ENCODE measurements around the gene ZNF831.

The ZNF831 gene

DNA sequence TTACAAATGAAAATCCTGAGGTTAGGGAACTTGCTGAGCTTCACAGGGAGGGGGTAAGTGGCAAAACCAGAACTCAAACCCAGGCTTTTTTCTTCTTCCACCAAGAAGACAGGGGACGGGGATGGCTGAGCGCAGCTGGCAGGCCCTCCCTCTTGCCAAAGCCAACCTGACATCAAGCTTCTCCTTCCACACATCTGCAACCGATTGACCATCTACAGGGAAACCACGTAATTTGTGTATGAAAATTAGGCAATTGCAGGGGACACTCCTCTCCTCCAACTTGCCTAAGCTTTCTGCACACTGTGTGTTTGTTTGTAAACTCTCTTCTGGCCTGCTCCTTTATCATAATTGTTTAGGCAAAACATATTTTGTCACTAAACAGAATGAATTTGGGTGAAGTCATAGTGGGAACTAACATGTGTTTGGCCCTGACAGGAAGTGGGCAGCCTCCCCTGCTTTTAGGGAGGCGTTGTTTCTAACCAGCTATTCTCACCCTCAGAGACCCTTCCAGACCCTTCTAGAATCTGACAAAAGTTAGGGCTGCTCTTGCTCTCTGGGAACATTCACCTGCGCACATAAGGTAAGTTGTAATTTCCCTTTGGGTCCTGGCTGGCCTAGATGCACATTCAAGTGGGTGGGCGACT, 18.9 kb downstream of the ZNF831 start:
- DNase-seq = no peak

DNA sequence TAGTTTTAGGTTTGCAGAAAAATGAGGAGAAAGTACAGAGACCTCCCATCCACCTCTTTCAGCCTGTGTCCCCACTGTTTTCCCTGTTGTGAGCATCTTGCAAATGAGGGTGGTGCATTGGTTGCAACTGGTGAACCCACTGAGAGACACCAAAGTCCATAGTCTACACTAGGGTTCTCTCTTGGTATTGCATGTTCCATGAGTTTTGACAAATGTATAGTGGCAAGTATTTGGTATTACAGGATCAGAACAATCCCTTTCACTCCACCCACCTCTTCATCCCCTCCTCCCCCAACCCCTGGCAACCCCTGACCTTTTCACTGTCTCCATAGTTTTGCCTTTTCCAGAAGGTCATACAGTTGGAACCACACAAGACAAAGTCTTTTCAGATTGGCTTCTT, 20.1 kb downstream of the ZNF831 start:
- DNase-seq = no peak

DNA sequence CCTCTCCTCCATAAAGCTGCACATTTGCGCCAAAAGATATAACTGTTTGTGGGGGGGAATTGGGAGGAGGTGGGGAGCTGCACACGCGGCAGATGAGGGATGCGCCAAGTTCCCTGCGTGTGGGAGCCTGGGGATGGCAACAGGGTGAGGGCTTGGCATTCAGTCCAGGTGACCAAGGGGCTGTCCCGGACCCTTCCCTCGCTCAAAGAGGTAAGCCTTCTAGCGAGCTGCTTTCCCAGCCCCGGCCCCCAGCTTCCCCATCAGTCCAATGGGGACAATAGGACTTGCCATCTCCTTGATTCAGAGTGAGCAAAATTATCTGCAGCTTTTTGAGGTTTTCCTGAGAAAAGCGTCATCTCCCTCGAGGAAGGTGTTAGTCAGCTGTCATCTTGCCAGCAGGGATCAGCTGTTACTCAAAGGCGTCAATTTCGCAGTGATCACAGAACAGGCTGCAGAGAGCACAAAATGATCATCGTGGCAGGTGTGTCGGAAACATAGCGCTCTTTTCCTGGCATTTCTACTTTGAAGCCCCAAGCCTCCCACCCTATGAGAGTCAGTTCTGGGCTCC, 21.3 kb downstream of the ZNF831 start:
- DNase-seq = no peak

- no peak for DNase-seq
These were observed 22.2 kb downstream of the ZNF831 start for GRCh38 chr20:59185809-59186208.

GRCh38 chr20:59190466-59190865, 26.8 kb downstream of the ZNF831 start:
- DNase-seq = no peak

DNA sequence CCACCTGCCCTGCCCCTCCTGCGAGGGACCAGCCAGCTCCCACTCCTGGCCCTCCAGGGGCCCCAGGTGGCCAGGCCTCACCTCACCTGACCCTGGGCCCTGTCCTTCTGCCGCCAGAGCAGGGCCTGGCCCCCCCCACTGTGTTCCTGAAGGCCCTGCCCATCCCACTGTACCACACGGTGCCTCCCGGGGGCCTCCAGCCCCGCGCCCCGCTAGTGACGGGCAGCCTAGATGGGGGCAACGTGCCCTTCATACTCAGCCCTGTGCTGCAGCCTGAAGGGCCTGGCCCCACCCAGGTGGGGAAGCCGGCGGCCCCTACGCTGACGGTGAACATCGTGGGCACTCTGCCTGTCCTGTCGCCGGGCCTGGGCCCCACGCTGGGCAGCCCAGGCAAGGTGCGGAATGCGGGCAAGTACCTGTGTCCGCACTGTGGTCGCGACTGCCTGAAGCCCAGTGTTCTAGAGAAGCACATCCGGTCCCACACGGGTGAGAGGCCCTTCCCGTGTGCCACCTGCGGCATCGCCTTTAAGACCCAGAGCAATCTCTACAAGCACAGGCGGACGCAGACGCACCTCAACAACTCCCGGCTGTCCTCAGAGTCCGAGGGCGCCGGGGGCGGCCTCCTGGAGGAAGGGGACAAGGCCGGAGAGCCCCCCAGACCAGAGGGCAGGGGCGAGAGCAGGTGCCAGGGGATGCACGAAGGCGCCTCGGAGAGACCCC, 27.6 kb downstream of the ZNF831 start:
- DNase-seq = no peak

DNA sequence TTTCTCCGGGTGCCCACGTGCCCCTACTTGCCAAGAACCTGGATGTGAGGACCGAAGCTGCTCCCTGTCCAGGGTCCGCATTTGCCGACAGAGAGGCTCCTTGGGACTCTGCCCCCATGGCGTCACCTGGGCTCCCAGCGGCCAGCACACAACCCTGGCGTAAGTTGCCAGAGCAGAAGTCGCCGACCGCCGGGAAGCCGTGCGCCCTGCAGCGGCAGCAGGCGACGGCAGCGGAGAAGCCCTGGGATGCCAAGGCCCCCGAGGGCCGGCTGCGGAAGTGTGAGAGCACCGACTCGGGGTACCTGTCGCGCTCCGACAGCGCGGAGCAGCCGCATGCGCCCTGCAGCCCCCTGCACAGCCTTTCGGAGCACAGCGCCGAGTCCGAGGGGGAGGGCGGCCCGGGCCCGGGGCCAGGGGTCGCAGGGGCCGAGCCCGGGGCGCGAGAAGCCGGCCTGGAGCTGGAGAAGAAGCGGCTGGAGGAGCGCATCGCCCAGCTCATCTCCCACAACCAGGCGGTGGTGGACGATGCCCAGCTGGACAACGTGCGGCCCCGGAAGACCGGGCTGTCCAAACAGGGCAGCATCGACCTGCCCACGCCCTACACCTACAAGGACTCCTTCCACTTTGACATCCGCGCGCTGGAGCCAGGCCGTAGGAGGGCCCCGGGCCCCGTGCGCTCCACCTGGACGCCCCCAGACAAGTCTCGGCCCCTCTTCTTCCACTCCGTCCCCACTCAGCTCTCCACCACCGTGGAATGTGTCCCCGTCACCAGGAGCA, 28.3 kb downstream of the ZNF831 start:
- no peak for DNase-seq

GRCh38 chr20:59192533-59192896, 28.9 kb downstream of the ZNF831 start:
- DNase-seq = no peak

DNA sequence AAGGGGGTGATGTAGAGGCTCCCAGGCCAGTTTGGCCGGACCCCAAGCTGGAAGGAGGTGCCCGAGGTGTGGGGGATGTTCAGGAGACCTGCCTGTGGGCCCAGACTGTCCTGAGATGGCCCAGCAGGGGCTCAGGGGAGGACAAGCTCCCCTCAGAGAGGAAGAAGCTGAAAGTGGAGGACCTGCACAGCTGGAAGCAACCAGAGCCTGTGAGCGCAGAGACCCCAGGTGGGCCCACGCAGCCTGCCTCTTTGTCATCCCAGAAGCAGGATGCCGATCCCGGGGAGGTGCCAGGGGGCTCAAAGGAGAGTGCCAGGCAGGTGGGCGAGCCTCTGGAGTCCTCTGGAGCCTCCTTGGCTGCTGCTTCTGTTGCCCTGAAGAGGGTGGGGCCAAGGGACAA, 29.7 kb downstream of the ZNF831 start:
- DNase-seq = no peak

GRCh38 chr20:59194023-59194935, 30.7 kb downstream of the ZNF831 start:
- DNase-seq = no peak

- DNase-seq = no peak
These were observed 31.8 kb downstream of the ZNF831 start for GRCh38 chr20:59195316-59195993.

DNA sequence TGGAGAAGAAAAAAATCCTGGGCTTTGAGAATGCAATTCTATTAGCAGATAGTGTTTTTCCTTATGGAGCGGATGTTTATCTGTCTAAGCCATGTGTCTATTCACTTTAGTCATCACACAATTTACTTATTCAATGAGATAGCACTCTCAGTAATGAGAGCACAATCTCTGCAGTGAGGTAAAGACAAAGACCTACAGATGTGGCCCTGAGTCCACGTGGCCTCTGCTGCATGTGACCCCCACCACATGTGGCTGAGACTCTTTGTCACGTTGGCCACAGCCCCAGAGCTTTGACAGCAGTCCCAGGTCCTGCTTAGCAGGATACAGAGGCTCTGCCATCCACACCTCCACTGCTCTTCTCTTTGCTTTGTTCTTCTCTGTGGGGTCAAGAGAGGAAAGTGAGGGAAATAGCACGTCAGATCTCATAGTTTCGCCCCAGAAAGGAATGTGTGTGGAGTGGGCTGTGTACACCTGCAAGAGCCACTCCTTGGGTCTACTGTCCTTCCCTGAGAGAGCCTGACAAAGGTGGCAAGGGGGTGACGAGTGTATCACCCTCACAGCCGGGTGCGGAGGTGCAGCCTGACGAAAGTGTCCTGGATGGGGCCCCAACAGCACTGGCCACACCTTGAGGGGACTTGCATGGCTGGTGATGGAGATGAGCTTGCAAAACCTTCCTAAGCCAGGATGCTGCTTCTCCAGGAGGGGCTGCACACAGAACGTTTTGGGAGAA, 40.7 kb downstream of the ZNF831 start:
- DNase-seq = no peak

DNA sequence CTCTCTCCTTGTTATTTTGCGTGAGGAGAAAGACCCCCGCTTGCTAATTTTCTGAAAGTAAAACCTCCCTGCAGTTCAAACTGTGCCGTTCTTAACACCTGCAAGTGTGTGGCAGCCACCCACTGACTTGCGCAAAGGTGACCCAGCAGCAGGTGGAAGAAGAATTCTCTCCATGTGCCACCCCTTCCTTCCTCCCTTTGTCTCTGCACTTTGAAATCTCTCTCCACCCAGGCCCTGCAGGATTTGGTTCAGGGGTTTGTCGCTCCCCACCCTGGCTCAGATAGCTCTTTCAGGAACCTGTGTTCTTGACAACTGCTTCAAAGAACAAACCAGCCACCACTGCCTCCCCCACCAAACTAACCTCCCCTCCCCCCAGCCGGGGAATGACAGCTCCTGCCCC, 41.4 kb downstream of the ZNF831 start:
- no peak for DNase-seq

DNA sequence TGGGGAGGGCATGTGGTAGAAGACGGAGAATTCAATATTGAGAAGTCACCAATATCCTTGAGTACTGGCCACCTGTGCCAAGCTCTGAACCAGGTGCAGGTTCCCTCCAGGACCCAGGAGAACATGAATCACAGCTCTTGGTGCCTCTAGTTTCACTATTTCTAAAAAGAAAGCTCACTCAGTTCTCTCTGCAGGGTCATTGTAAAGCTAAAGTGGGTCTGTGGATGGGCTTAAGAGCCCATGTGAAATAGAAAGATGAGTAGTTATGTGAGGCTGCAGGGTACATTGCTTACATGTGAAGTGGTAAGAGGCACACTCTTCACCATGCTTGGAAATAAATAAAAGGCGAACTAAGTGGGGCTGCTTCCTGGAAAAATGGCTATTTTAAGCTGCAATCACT, 43.6 kb downstream of the ZNF831 start:
- no peak for DNase-seq

- DNase-seq = no peak
These were observed 44.2 kb downstream of the ZNF831 start for GRCh38 chr20:59207742-59208357.

- DNase-seq = no peak
These were observed 46.6 kb downstream of the ZNF831 start for GRCh38 chr20:59210186-59210585.

DNA sequence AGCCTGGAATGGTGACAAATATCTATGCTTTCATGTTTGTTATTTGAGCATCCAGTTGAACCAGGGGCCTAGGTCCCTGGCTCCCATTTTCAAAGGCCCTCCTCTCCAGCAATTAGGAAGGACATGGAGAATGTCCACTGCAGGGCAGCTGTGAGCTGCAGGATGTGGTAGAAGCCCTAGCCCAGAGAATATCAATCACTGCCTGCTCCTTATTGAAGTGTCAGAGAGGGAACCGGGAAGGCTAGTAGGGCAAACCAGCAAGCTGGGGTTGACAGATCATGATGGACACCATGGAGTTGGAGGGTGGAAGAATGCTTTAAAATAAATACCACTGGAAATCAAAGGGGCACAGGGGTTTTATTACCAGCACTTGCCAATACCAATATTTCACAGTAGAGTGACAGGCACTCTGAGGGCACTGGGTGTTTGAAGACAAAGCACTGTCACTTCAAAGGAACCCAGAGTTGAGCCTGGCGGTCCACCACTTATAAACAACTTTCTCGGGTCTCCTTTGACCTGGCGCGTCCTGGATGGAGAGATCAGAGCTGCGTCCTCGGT, 47.7 kb downstream of the ZNF831 start:
- no peak for DNase-seq

GRCh38 chr20:59214073-59214472, 50.5 kb downstream of the ZNF831 start:
- DNase-seq = no peak

GRCh38 chr20:59214606-59215547, 51.3 kb downstream of the ZNF831 start:
- DNase-seq = no peak

Data from left hindlimb (tissue), 1 donor.